Hepatocyte (in vitro differentiated cells): Measurements from ENCODE around the gene C8B. TPM values are rescaled to one million over a fixed set of nuclear protein-coding genes. Genes with fewer than 3 reads are reported as not detected.
A peak's percentile ranks its signal among the peaks of the same experiment; 100 is the strongest.

Experiments
- DNase-seq: peaks from one replicate; pipeline ENCODE4 v3.0.0-alpha.2; 2016; ENCODE audit warnings: low spot score
- H2AFZ ChIP-seq: fragments of 200-600 bp; sonication (generic); 2 replicates; pipeline ENCODE4 v1.6.0; 2016; ENCODE audit warnings: antibody characterized with exemption, mild to moderate bottlenecking
- H3K27ac ChIP-seq: fragments of 200-600 bp; sonication (generic); 2 replicates; pipeline ENCODE4 v1.5.1; 2016; ENCODE audit warnings: mild to moderate bottlenecking
- H3K27me3 ChIP-seq: fragments of 200-600 bp; sonication (generic); 2 replicates; pipeline ENCODE4 v1.6.1; 2016
- H3K36me3 ChIP-seq: fragments of 200-600 bp; sonication (generic); replicated peaks from 2 replicates; pipeline ENCODE4 v1.5.1; 2016; ENCODE audit warnings: low read depth; ENCODE audit not compliant: insufficient read depth
- H3K4me1 ChIP-seq: fragments of 200-600 bp; sonication (generic); 2 replicates; pipeline ENCODE4 v1.5.1; 2016; ENCODE audit warnings: mild to moderate bottlenecking, moderate library complexity; ENCODE audit not compliant: insufficient read depth
- H3K4me2 ChIP-seq: fragments of 200-600 bp; sonication (generic); 2 replicates; pipeline ENCODE4 v1.6.0; 2016
- H3K4me3 ChIP-seq: fragments of 200-600 bp; sonication (generic); 2 replicates; pipeline ENCODE4 v1.5.1; 2016; ENCODE audit warnings: mild to moderate bottlenecking
- H3K79me2 ChIP-seq: fragments of 200-600 bp; sonication (generic); 2 replicates; pipeline ENCODE4 v1.6.0; 2017; ENCODE audit warnings: mild to moderate bottlenecking
- H3K9me2 ChIP-seq: fragments of 200-600 bp; sonication (generic); replicated peaks from 2 replicates; pipeline ENCODE4 v1.6.0; 2017; ENCODE audit warnings: mild to moderate bottlenecking; ENCODE audit not compliant: insufficient read depth
- H3K9me3 ChIP-seq: fragments of 200-600 bp; sonication (generic); 2 replicates; pipeline ENCODE4 v1.5.1; 2016; ENCODE audit warnings: low read depth, mild to moderate bottlenecking
- H4K20me1 ChIP-seq: fragments of 200-600 bp; sonication (generic); 2 replicates; pipeline ENCODE4 v1.6.0; 2016; ENCODE audit warnings: mild to moderate bottlenecking; ENCODE audit not compliant: insufficient read depth, poor library complexity, severe bottlenecking
- EZH2 ChIP-seq: fragments of 200-600 bp; sonication (generic); IDR thresholded peaks from 2 replicates; pipeline ENCODE4 v1.6.1; 2016; ENCODE audit warnings: antibody characterized with exemption, mild to moderate bottlenecking, borderline replicate concordance
- EZH2phosphoT487 ChIP-seq: fragments of 200-600 bp; sonication (generic); IDR thresholded peaks from one replicate; pipeline ENCODE4 v1.6.1; 2018; ENCODE audit warnings: antibody characterized with exemption, mild to moderate bottlenecking, low read depth, moderate library complexity; ENCODE audit not compliant: unreplicated experiment, severe bottlenecking
- WGBS: methylation state at CpG from one replicate; pipeline ENCODE4 v1.1.6; 2016; ENCODE audit warnings: low lambda C conversion rate; ENCODE audit errors: missing lambda C conversion rate; 5-methylcytosine and 5-hydroxymethylcytosine counted together
- polyA plus RNA-seq: library from polyadenylated mRNA; unstranded; fragments of >200 nt; fragmentation: Nextera tagmentation; extraction: Ambion mirVana; gene quantifications from 2 replicates; pipeline ENCODE4 v1.2.1, GENCODE V29; 2016
- total RNA-seq: library from RNA; depleted of rRNA; stranded (reverse); fragments of >200 nt; gene quantifications from 2 replicates; pipeline ENCODE4 v1.2.3, GENCODE V29; 2014
- TF ChIP-seq, protein P1 (sequence below): fragments of 200-600 bp; sonication (generic); IDR thresholded peaks from 2 replicates; pipeline ENCODE4 v1.5.1; 2016; ENCODE audit warnings: antibody characterized with exemption, mild to moderate bottlenecking; ENCODE audit not compliant: poor library complexity

C8B gene
- total and polyA plus RNA-seq, 2 experiments from 2014 or later: 22.1 to 29.0 TPM

- H2AFZ ChIP-seq: no peak overlapping the region
- H3K4me2 ChIP-seq: no peak overlapping the region
- no peaks in the 10 kb centered on the region for H3K27me3 ChIP-seq
- peaks cover 27% of the 10 kb centered on the region for H3K4me1 ChIP-seq
- WGBS: 76% methylated on average over 1 of the region's 1 CpG
- no peaks in the 10 kb centered on the region for H3K36me3 ChIP-seq
- TF ChIP-seq, protein P1, sequence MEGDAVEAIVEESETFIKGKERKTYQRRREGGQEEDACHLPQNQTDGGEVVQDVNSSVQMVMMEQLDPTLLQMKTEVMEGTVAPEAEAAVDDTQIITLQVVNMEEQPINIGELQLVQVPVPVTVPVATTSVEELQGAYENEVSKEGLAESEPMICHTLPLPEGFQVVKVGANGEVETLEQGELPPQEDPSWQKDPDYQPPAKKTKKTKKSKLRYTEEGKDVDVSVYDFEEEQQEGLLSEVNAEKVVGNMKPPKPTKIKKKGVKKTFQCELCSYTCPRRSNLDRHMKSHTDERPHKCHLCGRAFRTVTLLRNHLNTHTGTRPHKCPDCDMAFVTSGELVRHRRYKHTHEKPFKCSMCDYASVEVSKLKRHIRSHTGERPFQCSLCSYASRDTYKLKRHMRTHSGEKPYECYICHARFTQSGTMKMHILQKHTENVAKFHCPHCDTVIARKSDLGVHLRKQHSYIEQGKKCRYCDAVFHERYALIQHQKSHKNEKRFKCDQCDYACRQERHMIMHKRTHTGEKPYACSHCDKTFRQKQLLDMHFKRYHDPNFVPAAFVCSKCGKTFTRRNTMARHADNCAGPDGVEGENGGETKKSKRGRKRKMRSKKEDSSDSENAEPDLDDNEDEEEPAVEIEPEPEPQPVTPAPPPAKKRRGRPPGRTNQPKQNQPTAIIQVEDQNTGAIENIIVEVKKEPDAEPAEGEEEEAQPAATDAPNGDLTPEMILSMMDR: no peak
- TF ChIP-seq EZH2: no peak
- TF ChIP-seq EZH2phosphoT487: no peak
- peak; percentile 24 for DNase-seq
- no peaks in the 10 kb centered on the region for H3K79me2 ChIP-seq
- H4K20me1 ChIP-seq: no peaks in the 10 kb centered on the region
- peak overlapping the region; percentile 35 for H3K27ac ChIP-seq
- H3K9me3 ChIP-seq: no peaks in the 10 kb centered on the region
- no peak overlapping the region for H3K4me3 ChIP-seq
- no peaks in the 10 kb centered on the region for H3K9me2 ChIP-seq
Measured at GRCh38 chr1:56908619-56909221, 57.1 kb downstream of the C8B start.

- Histone ChIP-seq H3K27ac (no peak overlapping the region), H3K27me3 (no peaks in the 10 kb centered on the region), H3K36me3 (no peaks in the 10 kb centered on the region), H3K9me2 (no peaks in the 10 kb centered on the region), H2AFZ (no peak overlapping the region), H4K20me1 (no peaks in the 10 kb centered on the region), H3K4me1 (peaks cover 16% of the 10 kb centered on the region), H3K79me2 (no peaks in the 10 kb centered on the region), H3K4me3 (no peak overlapping the region), H3K9me3 (no peaks in the 10 kb centered on the region), H3K4me2 (no peak overlapping the region)
- DNase-seq: no peak
- WGBS: 52% methylated on average over 3 of the region's 3 CpGs
- TF ChIP-seq, protein P1: no peak
Measured at GRCh38 chr1:56905667-56906066, 60.1 kb downstream of the C8B start.

DNA sequence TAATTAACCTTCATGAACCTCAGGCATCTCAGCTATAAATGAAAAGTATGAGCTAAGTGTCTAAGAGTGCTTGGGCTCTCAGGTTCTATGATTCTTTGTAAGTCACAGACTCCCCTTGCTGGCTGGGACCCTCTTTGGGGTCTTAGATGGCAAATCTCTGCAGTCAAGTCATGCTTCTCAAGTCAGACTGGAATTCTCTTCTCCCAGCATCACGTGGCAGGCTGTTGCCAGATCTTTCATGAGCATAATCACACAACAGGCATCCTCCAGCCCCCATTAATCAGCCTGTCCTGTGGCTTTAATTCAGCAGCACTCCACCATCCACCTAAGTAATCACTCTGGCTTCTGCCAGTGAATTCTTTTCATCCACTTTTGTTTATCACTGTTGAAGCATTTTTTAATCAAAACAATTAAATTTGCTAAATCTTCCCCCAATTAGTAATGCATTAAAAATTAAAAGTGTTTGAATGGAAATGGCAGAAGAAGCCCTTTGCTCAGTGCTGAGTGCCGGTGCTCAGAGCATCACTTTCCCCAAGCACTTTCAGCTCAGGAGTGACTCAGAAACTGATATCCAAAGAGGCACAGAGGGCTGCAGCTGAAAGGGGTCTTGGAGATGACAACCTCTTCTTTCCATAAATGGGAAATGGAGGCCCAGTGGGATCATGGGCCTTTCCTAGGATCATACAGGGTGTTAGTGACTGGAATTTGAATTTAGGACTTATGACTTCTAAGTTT is 61.0 kb downstream of the C8B start:
- Histone ChIP-seq H2AFZ (no peak overlapping the region), H4K20me1 (no peaks in the 10 kb centered on the region), H3K4me2 (no peak overlapping the region), H3K4me3 (no peak overlapping the region), H3K9me3 (no peaks in the 10 kb centered on the region), H3K4me1 (peaks cover 8% of the 10 kb centered on the region), H3K27ac (no peak overlapping the region), H3K79me2 (no peaks in the 10 kb centered on the region), H3K27me3 (no peaks in the 10 kb centered on the region), H3K36me3 (no peaks in the 10 kb centered on the region), H3K9me2 (no peaks in the 10 kb centered on the region)
- DNase-seq: no peak
- WGBS: 48% methylated on average over 2 of the region's 2 CpGs
- TF ChIP-seq EZH2phosphoT487: no peak
- TF ChIP-seq EZH2: no peak
- TF ChIP-seq, protein P1: no peak
